Lower leg skin (tissue), 4 donors: ENCODE data around the gene CPNE8. TPM values are rescaled to one million over a fixed set of nuclear protein-coding genes. Genes with fewer than 3 reads are reported as not detected.

Experiments used
- DNase-seq, 2 donors: peaks; one replicate each; pipeline ENCODE4 v3.0.0-alpha.2; 2019; ENCODE audit warnings: low spot score in 2 of 2
- H3K4me3 ChIP-seq: fragments of 200-600 bp; sonication (generic); 2 replicates; pipeline ENCODE4 v1.5.1; 2017; ENCODE audit warnings: mild to moderate bottlenecking, low read depth; ENCODE audit not compliant: poor library complexity, severe bottlenecking
- CTCF ChIP-seq, 3 donors: fragments of 450-650 bp; IDR thresholded peaks; one replicate each; pipeline ENCODE4 v1.5.1; 2016; ENCODE audit warnings: antibody characterized with exemption in 3 of 3, mild to moderate bottlenecking in 3 of 3, moderate library complexity in 2 of 3
- POLR2A ChIP-seq, 2 donors: fragments of 450-650 bp; IDR thresholded peaks; one replicate each; pipeline ENCODE4 v1.6.1; 2016 to 2017; ENCODE audit warnings: antibody characterized with exemption in 2 of 2, mild to moderate bottlenecking in 1 of 2, moderate library complexity in 1 of 2
- WGBS, 2 donors: methylation state at CpG; one replicate each; pipeline ENCODE4 v1.1.5; 2018; 5-methylcytosine and 5-hydroxymethylcytosine counted together
- intact Hi-C: fragments of 100-400 bp; cut with DNase I; formaldehyde crosslinking; loops from one replicate; pipeline ENCODE4 v1.15.0; 2023; ENCODE audit warnings: low total_unique reads
- total RNA-seq, 4 donors: library from RNA; depleted of rRNA; stranded (reverse); fragments of >200 nt; gene quantifications; one replicate each; pipeline ENCODE4 v1.1.0, GENCODE V29; 2016

The CPNE8 gene
- total RNA-seq, 4 donors from 2014 or later = 8.0 to 20.2 (median 9.1) TPM

GRCh38 chr12:38919191-38919590, 13.8 kb upstream of the CPNE8 start:
- no peak for TF ChIP-seq POLR2A (IDR thresholded peaks at IDR 0.05)
- no peak for TF ChIP-seq CTCF (IDR thresholded peaks at IDR 0.05)
- 51 to 55% methylated on average over 5 of the region's 5 CpGs for WGBS, 2 donors
- no peak for DNase-seq
- no peak overlapping the region for H3K4me3 ChIP-seq
- intact Hi-C loops = no loop called here

- no peak for DNase-seq
- WGBS, 2 donors = 67 to 69% methylated on average over 3 of the region's 3 CpGs
- intact Hi-C loops = no loop called here
- TF ChIP-seq POLR2A (IDR thresholded peaks at IDR 0.05) (no peak), CTCF (IDR thresholded peaks at IDR 0.05) (no peak)
- no peak overlapping the region for H3K4me3 ChIP-seq
Measured at GRCh38 chr12:38915429-38916182, 10.2 kb upstream of the CPNE8 start.

- whole genome bisulfite sequencing, 2 donors = 81 to 85% methylated on average over 5 of the region's 5 CpGs
- no peak for TF ChIP-seq CTCF (IDR thresholded peaks at IDR 0.05)
- TF ChIP-seq POLR2A (IDR thresholded peaks at IDR 0.05) = no peak
- DNase-seq = no peak
- intact Hi-C loops = no loop called here
- no peak overlapping the region for H3K4me3 ChIP-seq
Measured at GRCh38 chr12:38912116-38912515, 6.7 kb upstream of the CPNE8 start.

- TF ChIP-seq CTCF (IDR thresholded peaks at IDR 0.05) = no peak
- no peak for TF ChIP-seq POLR2A (IDR thresholded peaks at IDR 0.05)
- no peak for DNase-seq
- no peak overlapping the region for H3K4me3 ChIP-seq
- 51 to 66% methylated on average over 1 of the region's 1 CpG for WGBS, 2 donors
- intact Hi-C loops = no loop called here
Measured at GRCh38 chr12:38911611-38912010, 6.2 kb upstream of the CPNE8 start.

GRCh38 chr12:38907201-38907923, 2.0 kb upstream of the CPNE8 start:
- no peak for DNase-seq
- TF ChIP-seq POLR2A (IDR thresholded peaks at IDR 0.05) = no peak
- TF ChIP-seq CTCF (IDR thresholded peaks at IDR 0.05) = no peak
- intact Hi-C loops = no loop called here

More at GRCh38 chr12:38907201-38907923, 2.0 kb upstream of the CPNE8 start:
- H3K4me3 ChIP-seq = no peak overlapping the region
- WGBS, 2 donors = 62 to 63% methylated on average over 6 of the region's 6 CpGs
